Peyer's patch (tissue), 4 donors: Measurements from ENCODE around the gene TRPM6.

ENCODE experiments used
- POLR2A ChIP-seq, 2 donors: fragments of 450-650 bp; IDR thresholded peaks; one replicate each; pipeline ENCODE4 v1.5.1; 2017; ENCODE audit warnings: antibody characterized with exemption in 2 of 2, mild to moderate bottlenecking in 2 of 2, moderate library complexity in 2 of 2
- TF ChIP-seq, protein P1 (sequence below), 6 experiments: fragments of 450-650 bp in 4 of 6; fragments of 200-600 bp in 2 of 6; sonication (generic) in 1 of 6; IDR thresholded peaks; one replicate each; pipeline ENCODE4 v1.5.1; 2017 to 2019; ENCODE audit warnings: antibody characterized with exemption in 6 of 6, mild to moderate bottlenecking in 3 of 6, moderate library complexity in 1 of 6

DNA sequence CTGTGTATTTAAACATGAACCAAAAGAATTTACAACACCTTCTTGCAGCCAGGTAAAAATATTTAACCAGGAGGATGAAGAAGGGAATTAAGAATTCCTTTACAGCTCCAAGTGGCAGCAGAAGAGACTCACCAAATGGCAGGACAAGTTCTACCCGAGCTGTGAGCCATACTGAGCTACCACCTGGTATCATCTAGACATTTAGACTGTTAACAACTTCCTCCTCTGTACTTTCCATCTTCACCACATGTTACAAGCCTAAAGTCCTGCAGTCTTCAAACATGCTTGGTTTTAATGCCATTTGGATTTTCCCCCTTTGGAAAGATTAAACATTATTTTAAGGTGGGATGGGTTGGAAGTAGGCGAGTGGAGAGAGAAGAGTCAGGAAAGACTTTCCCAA lies 190.2 kb downstream of the TRPM6 start:
- no peak for TF ChIP-seq POLR2A (IDR thresholded peaks at IDR 0.05)
- TF ChIP-seq, protein P1, sequence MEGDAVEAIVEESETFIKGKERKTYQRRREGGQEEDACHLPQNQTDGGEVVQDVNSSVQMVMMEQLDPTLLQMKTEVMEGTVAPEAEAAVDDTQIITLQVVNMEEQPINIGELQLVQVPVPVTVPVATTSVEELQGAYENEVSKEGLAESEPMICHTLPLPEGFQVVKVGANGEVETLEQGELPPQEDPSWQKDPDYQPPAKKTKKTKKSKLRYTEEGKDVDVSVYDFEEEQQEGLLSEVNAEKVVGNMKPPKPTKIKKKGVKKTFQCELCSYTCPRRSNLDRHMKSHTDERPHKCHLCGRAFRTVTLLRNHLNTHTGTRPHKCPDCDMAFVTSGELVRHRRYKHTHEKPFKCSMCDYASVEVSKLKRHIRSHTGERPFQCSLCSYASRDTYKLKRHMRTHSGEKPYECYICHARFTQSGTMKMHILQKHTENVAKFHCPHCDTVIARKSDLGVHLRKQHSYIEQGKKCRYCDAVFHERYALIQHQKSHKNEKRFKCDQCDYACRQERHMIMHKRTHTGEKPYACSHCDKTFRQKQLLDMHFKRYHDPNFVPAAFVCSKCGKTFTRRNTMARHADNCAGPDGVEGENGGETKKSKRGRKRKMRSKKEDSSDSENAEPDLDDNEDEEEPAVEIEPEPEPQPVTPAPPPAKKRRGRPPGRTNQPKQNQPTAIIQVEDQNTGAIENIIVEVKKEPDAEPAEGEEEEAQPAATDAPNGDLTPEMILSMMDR (IDR thresholded peaks at IDR 0.05), result no peak
